H1 (cell line): ENCODE data around the gene EVA1B. TPM values are rescaled to one million over a fixed set of nuclear protein-coding genes. Genes with fewer than 3 reads are reported as not detected.

Experiments
- CREB1 ChIP-seq: IDR thresholded peaks from 2 replicates; pipeline ENCODE4 v1.6.1; 2012; ENCODE audit warnings: inconsistent platforms
- FOSL1 ChIP-seq: IDR thresholded peaks from 2 replicates; pipeline ENCODE4 v1.6.1; 2011; ENCODE audit warnings: mild to moderate bottlenecking, low read depth, low read length, moderate library complexity; ENCODE audit not compliant: insufficient read depth
- TAF1 ChIP-seq: IDR thresholded peaks from 2 replicates; pipeline ENCODE4 v1.6.1; 2011; ENCODE audit warnings: mild to moderate bottlenecking, low read depth, low read length
- polyA plus RNA-seq, 7 experiments: library from polyadenylated mRNA; depleted of rRNA in 3 of 7; stranded (reverse) in 5 of 7; unstranded in 2 of 7; fragments of >200 nt in 5 of 7; fragments of 200-250 nt in 2 of 7; gene quantifications; 1 replicate in 5 of 7; 2 replicates in 1 of 7; 4 replicates in 1 of 7; pipeline versions ENCODE4 v1.2.1 to v1.2.3, GENCODE V29; 2011 to 2013; ENCODE audit warnings: missing spikeins in 2 of 7, mixed read lengths in 2 of 7
- total RNA-seq: library from RNA; stranded (reverse); fragmentation: NEBNext Ultra II Directional; extraction: Animal tissue kit (Norgen Biotek cat#: 25700); gene quantifications from 2 replicates; pipeline ENCODE4 v1.2.1, GENCODE V29; 2021

Gene EVA1B
- total and polyA plus RNA-seq, 2 of the 8 experiments (the other 6 are each of a cell fraction or from before 2014, with no cell fraction given) = 10.0 to 19.9 TPM

GRCh38 chr1:36367066-36367465, 43.6 kb upstream of the EVA1B start (continued):
- no peak for TF ChIP-seq FOSL1
- TF ChIP-seq CREB1 = no peak
- no peak for TF ChIP-seq TAF1
